Panc1 (cell line): Measurements from ENCODE around the gene PBRM1. TPM values are rescaled to one million over a fixed set of nuclear protein-coding genes. Genes with fewer than 3 reads are reported as not detected.

Experiments used
- ATAC-seq: fragments of 200-7000 bp; cut with Tn5 transposase; 2 replicates; pipeline ENCODE4 v1.9.1; 2020; ENCODE audit warnings: mild to moderate bottlenecking, moderate library complexity
- BruUV-seq: library from RNA; stranded (reverse); fragments of 400-500 nt; replicated peaks from 2 replicates; lab custom pipeline; 2021; lab: Mats Ljungman, UMichigan
- CTCF ChIA-PET: fragments of 300-600 bp; sonication (Branson Sonifier 250); formaldehyde crosslinking; loops from one replicate; lab custom pipeline; 2022; ENCODE audit warnings: antibody characterized with exemption; lab: Charles Lee
- POLR2A ChIA-PET: fragments of 300-600 bp; sonication (Branson Sonifier 250); formaldehyde crosslinking; loops from one replicate; lab custom pipeline; 2022; ENCODE audit warnings: antibody characterized with exemption; lab: Charles Lee
- DNase-seq: peaks from one replicate; pipeline ENCODE4 v3.0.0-alpha.2; 2010; ENCODE audit warnings: low read depth, low spot score
- H3K27ac ChIP-seq: 2 replicates; pipeline ENCODE4 v1.5.1; 2011; ENCODE audit warnings: mild to moderate bottlenecking, low read length, inconsistent platforms
- H3K27me3 ChIP-seq: fragments of 200-500 bp; sonication (Bioruptor generic); 2 replicates; pipeline ENCODE4 v1.6.0; 2014; ENCODE audit warnings: low read length, inconsistent platforms; ENCODE audit not compliant: control insufficient read depth, insufficient read depth
- H3K36me3 ChIP-seq: fragments of 200-500 bp; sonication (Bioruptor generic); 2 replicates; pipeline ENCODE4 v1.5.1; 2014; ENCODE audit warnings: inconsistent platforms, mild to moderate bottlenecking, low read length, moderate library complexity; ENCODE audit not compliant: control insufficient read depth, insufficient read depth
- H3K4me1 ChIP-seq: 2 replicates; pipeline ENCODE4 v1.5.1; 2011; ENCODE audit warnings: inconsistent platforms, mild to moderate bottlenecking, low read length, moderate library complexity; ENCODE audit not compliant: control insufficient read depth, insufficient read depth
- H3K4me3 ChIP-seq, 2 experiments: 2 replicates each; pipeline ENCODE4 v1.5.1; 2011 to 2012; ENCODE audit warnings: low read depth in 2 of 2, low read length in 2 of 2, mild to moderate bottlenecking in 2 of 2, inconsistent platforms in 1 of 2, moderate library complexity in 1 of 2
- H3K9me3 ChIP-seq: fragments of 200-500 bp; sonication (Bioruptor generic); 2 replicates; pipeline ENCODE4 v1.5.1; 2014; ENCODE audit warnings: low read depth, mild to moderate bottlenecking, inconsistent platforms, low read length, moderate library complexity; ENCODE audit not compliant: control insufficient read depth, insufficient read depth
- CTCF ChIP-seq: fragments of 450-650 bp; IDR thresholded peaks from 2 replicates; pipeline ENCODE4 v1.5.1; 2017; ENCODE audit warnings: mild to moderate bottlenecking
- POLR2AphosphoS5 ChIP-seq: IDR thresholded peaks from 2 replicates; pipeline ENCODE4 v1.6.1; 2012; ENCODE audit warnings: mild to moderate bottlenecking, low read depth, low read length, moderate library complexity
- REST ChIP-seq, 2 experiments: IDR thresholded peaks; 2 replicates each; pipeline ENCODE4 v1.6.1; 2011 to 2012; ENCODE audit warnings: low read depth in 2 of 2, control low read depth in 1 of 2, low read length in 1 of 2, mild to moderate bottlenecking in 1 of 2, moderate library complexity in 1 of 2; ENCODE audit not compliant: insufficient read depth in 1 of 2
- SIN3A ChIP-seq: IDR thresholded peaks from 2 replicates; pipeline ENCODE4 v1.6.1; 2012; ENCODE audit warnings: low read depth, mild to moderate bottlenecking, low read length, moderate library complexity, borderline replicate concordance; ENCODE audit not compliant: insufficient read depth
- TCF7L2 ChIP-seq: IDR thresholded peaks from 2 replicates; pipeline ENCODE4 v1.6.1; 2011; ENCODE audit warnings: mild to moderate bottlenecking, low read depth, low read length, inconsistent platforms
- in situ Hi-C: cut with HindIII; loops from 2 replicates; pipeline ENCODE4 v1.10.0; 2016; ENCODE audit warnings: low sequenced_read_pairs, low pct_unique_long_range_greater_than_20kb
- intact Hi-C: fragments of 100-400 bp; cut with micrococcal nuclease; formaldehyde crosslinking; loops from one replicate; pipeline ENCODE4 v1.10.0; 2022; ENCODE audit not compliant: unreplicated experiment
- total RNA-seq: library from RNA; stranded (reverse); gene quantifications from one replicate; pipeline ENCODE4 v1.2.1, GENCODE V29; 2021; ENCODE audit not compliant: unreplicated experiment

The PBRM1 gene
- total RNA-seq, 1 experiment from 2014 or later: 43.5 TPM

- BruUV-seq: no TSS peak
- TF ChIP-seq POLR2AphosphoS5 (no peak), REST (IDR thresholded peaks at IDR 0.05; ENCODE audit: insufficient read depth in 1 of 2, low read depth in 2 of 2, low read length in 1 of 2) (no peak), SIN3A (no peak), TCF7L2 (no peak), CTCF (no peak)
- Histone ChIP-seq H3K9me3 (no peaks in the 10 kb centered on the region), H3K36me3 (peaks cover 7% of the 10 kb centered on the region; the same call in 1 of the 2 replicates), H3K27ac (no peak overlapping the region), H3K4me1 (no peaks in the 10 kb centered on the region), H3K27me3 (no peaks in the 10 kb centered on the region), H3K4me3 (no peak overlapping the region)
- CTCF ChIA-PET: no interaction called here
- DNase-seq (no peak), ATAC-seq (no peak)
- intact Hi-C loops: no loop called here
- POLR2A ChIA-PET: interaction anchor here (0.6 kb wide), 2 partner anchors 23 to 148 kb away, joined by 3 to 6 read pairs; no protein-coding TSS in a partner anchor
- in situ Hi-C loops: no loop called here
Measured at GRCh38 chr3:52572221-52572620, 113.5 kb downstream of the PBRM1 start.

- in situ Hi-C loops: no loop called here
- no TSS peak for BruUV-seq
- CTCF ChIA-PET: no interaction called here
Measured at GRCh38 chr3:52570076-52570475, 115.6 kb downstream of the PBRM1 start.

GRCh38 chr3:52568069-52568468, 117.6 kb downstream of the PBRM1 start:
- Histone ChIP-seq H3K4me1 (no peaks in the 10 kb centered on the region), H3K4me3 (no peak overlapping the region), H3K27ac (no peak overlapping the region), H3K36me3 (peaks cover 4% of the 10 kb centered on the region), H3K27me3 (no peaks in the 10 kb centered on the region), H3K9me3 (no peaks in the 10 kb centered on the region)
- in situ Hi-C loops (no loop called here), intact Hi-C loops (no loop called here)
- BruUV-seq: no TSS peak
- DNase-seq (no peak), ATAC-seq (no peak)
- ChIA-PET POLR2A (no interaction called here), CTCF (no interaction called here)
- TF ChIP-seq POLR2AphosphoS5 (no peak), TCF7L2 (no peak), SIN3A (no peak), CTCF (no peak), REST (IDR thresholded peaks at IDR 0.05; ENCODE audit: insufficient read depth in 1 of 2, low read depth in 2 of 2, low read length in 1 of 2) (no peak)

More at GRCh38 chr3:52570076-52570475, 115.6 kb downstream of the PBRM1 start:
- Histone ChIP-seq H3K9me3 (no peaks in the 10 kb centered on the region), H3K4me3 (no peak overlapping the region), H3K4me1 (no peaks in the 10 kb centered on the region), H3K27me3 (no peaks in the 10 kb centered on the region), H3K36me3 (no peaks in the 10 kb centered on the region; the same call in 1 of the 2 replicates), H3K27ac (no peak overlapping the region)
- POLR2A ChIA-PET: no interaction called here
- ATAC-seq (no peak), DNase-seq (no peak)
- intact Hi-C loops: no loop called here
- TF ChIP-seq POLR2AphosphoS5: no peak
